K562 (cell line): ENCODE results near the gene LRRC25. TPM values are rescaled to one million over a fixed set of nuclear protein-coding genes. Genes with fewer than 3 reads are reported as not detected.
A peak's percentile ranks its signal among the peaks of the same experiment; 100 is the strongest.

ENCODE experiments used
- ATAC-seq: fragments of 200-7000 bp; cut with Tn5 transposase; 3 replicates; pipeline ENCODE4 v1.9.1; 2020; ENCODE audit warnings: moderate library complexity
- BruUV-seq: library from RNA; stranded (reverse); fragments of 400-500 nt; replicated peaks from 2 replicates; lab custom pipeline; 2021; lab: Mats Ljungman, UMichigan
- CTCF ChIA-PET: fragments of 300-600 bp; formaldehyde crosslinking; extraction: SDS; loops from one replicate; lab custom pipeline; 2021; ENCODE audit warnings: low intra/inter-chr PET ratio; lab: Yijun Ruan, JAX
- POLR2A ChIA-PET: fragments of 300-600, 350-650 bp; sonication (Branson Sonifier 250); formaldehyde crosslinking; extraction: SDS; loops from one replicate; lab custom pipeline; 2021; ENCODE audit warnings: antibody characterized with exemption, inconsistent platforms; lab: Yijun Ruan, JAX
- DNase-seq, 4 experiments: peaks; one replicate each; pipeline versions ENCODE4 v3.0.0 to v3.0.0-alpha.2; 2011 to 2018; ENCODE audit warnings: low spot score in 3 of 4, mixed read lengths in 3 of 4; ENCODE audit errors: extremely low read depth in 1 of 4
- FAIRE-seq: peaks from 2 replicates; lab custom pipeline; 2011; peaks lifted over from hg19 to GRCh38; lab: Jason Lieb, UNC
- H2AFZ ChIP-seq: 2 replicates; pipeline ENCODE4 v1.6.0; 2011; ENCODE audit warnings: low read depth, low read length, control low read depth, inconsistent platforms
- H3K27ac ChIP-seq: fragments of 200-600 bp; 3 replicates; pipeline ENCODE4 v1.8.0; 2011; ENCODE audit warnings: low read depth, mild to moderate bottlenecking, control low read depth, inconsistent platforms, low read length, moderate library complexity, mixed read lengths; ENCODE audit errors: extremely low read depth
- H3K27me3 ChIP-seq, 2 experiments: fragments of 300-600 bp in 1 of 2; 2 replicates in 1 of 2; 3 replicates in 1 of 2; pipeline versions ENCODE4 v1.6.0 to v1.8.0; 2011; ENCODE audit warnings: inconsistent platforms in 2 of 2, low read length in 2 of 2, mild to moderate bottlenecking in 1 of 2, mixed read lengths in 1 of 2, moderate library complexity in 1 of 2; ENCODE audit not compliant: control insufficient read depth in 2 of 2, insufficient read depth in 2 of 2
- H3K36me3 ChIP-seq: fragments of 300-600 bp; 3 replicates; pipeline ENCODE4 v1.8.0; 2011; ENCODE audit warnings: mild to moderate bottlenecking, low read length, inconsistent platforms; ENCODE audit not compliant: control insufficient read depth, insufficient read depth
- H3K4me1 ChIP-seq, 2 experiments: fragments of 200-600 bp in 1 of 2; replicated peaks in 1 of 2; 2 replicates in 1 of 2; 3 replicates in 1 of 2; pipeline versions ENCODE4 v1.5.1 to v1.8.0; 2011; ENCODE audit warnings: inconsistent platforms in 2 of 2, low read length in 2 of 2, mild to moderate bottlenecking in 1 of 2, mixed read lengths in 1 of 2, moderate library complexity in 1 of 2; ENCODE audit not compliant: control insufficient read depth in 2 of 2, insufficient read depth in 2 of 2
- H3K4me2 ChIP-seq: 2 replicates; pipeline ENCODE4 v1.6.1; 2011; ENCODE audit warnings: low read length, control low read depth, inconsistent platforms, mixed read lengths; ENCODE audit not compliant: insufficient read depth
- H3K4me3 ChIP-seq: fragments of 200-600 bp; sonication (generic), shearing (Covaris generic); 2 replicates; pipeline ENCODE4 v1.5.1; 2016; ENCODE audit warnings: control low read depth, inconsistent platforms
- H3K79me2 ChIP-seq: fragments of 200-600 bp; 3 replicates; pipeline ENCODE4 v1.8.0; 2011; ENCODE audit warnings: low read length, inconsistent platforms; ENCODE audit not compliant: control insufficient read depth, insufficient read depth
- H3K9ac ChIP-seq, 2 experiments: 2 replicates each; pipeline versions ENCODE4 v1.6.0 to v1.6.1; 2011; ENCODE audit warnings: low read depth in 2 of 2, low read length in 2 of 2, control low read depth in 1 of 2, inconsistent platforms in 1 of 2, mild to moderate bottlenecking in 1 of 2, mixed read lengths in 1 of 2; ENCODE audit not compliant: insufficient read depth in 1 of 2
- H3K9me1 ChIP-seq: one replicate; pipeline ENCODE4 v1.6.0; 2011; ENCODE audit warnings: inconsistent platforms, mild to moderate bottlenecking, low read length, moderate library complexity; ENCODE audit not compliant: control insufficient read depth, insufficient read depth
- H3K9me3 ChIP-seq: replicated peaks from 2 replicates; pipeline ENCODE4 v1.5.1; 2011; ENCODE audit warnings: low read depth, low read length, inconsistent platforms; ENCODE audit not compliant: control insufficient read depth, insufficient read depth
- H4K20me1 ChIP-seq: replicated peaks from 2 replicates; pipeline ENCODE4 v1.6.1; 2011; ENCODE audit warnings: low read length, inconsistent platforms, mixed read lengths; ENCODE audit not compliant: control insufficient read depth, insufficient read depth
- CBFA2T3 ChIP-seq: fragments of 450-650 bp; IDR thresholded peaks from 2 replicates; pipeline ENCODE4 v1.6.1; 2017
- CHD2 ChIP-seq: IDR thresholded peaks from 2 replicates; pipeline ENCODE4 v1.6.1; 2011; ENCODE audit warnings: low read depth, low read length
- CREB5 ChIP-seq: fragments of 250-450 bp; sonication (Bioruptor Pico); IDR thresholded peaks from 2 replicates; pipeline ENCODE4 v1.5.0; 2020; ENCODE audit warnings: mild to moderate bottlenecking
- DIDO1 ChIP-seq: fragments of 450-650 bp; IDR thresholded peaks from 2 replicates; pipeline ENCODE4 v1.6.1; 2016; ENCODE audit warnings: low read depth, missing biosample characterization, missing genetic modification characterization
- HES1 ChIP-seq: fragments of 450-650 bp; IDR thresholded peaks from 2 replicates; pipeline ENCODE4 v1.6.1; 2016; ENCODE audit warnings: low read depth, mild to moderate bottlenecking, moderate library complexity
- ILF3 ChIP-seq: fragments of 450-650 bp; IDR thresholded peaks from 2 replicates; pipeline ENCODE4 v1.6.1; 2018; ENCODE audit warnings: antibody characterized with exemption, mild to moderate bottlenecking, moderate library complexity, borderline replicate concordance
- MBD1 ChIP-seq: fragments of 250-450 bp; sonication (Bioruptor Pico); IDR thresholded peaks from 2 replicates; pipeline ENCODE4 v1.8.0; 2022; ENCODE audit warnings: inconsistent platforms
- NFIX ChIP-seq: fragments of 250-450 bp; sonication (Bioruptor Pico); IDR thresholded peaks from 2 replicates; pipeline ENCODE4 v1.4.0; 2020; ENCODE audit warnings: low read depth, mild to moderate bottlenecking, moderate library complexity
- OTX1 ChIP-seq: fragments of 450-650 bp; formaldehyde crosslinking; IDR thresholded peaks from 2 replicates; pipeline ENCODE4 v1.4.0; 2022; ENCODE audit warnings: mild to moderate bottlenecking
- SIRT6 ChIP-seq: IDR thresholded peaks from one replicate; pipeline ENCODE4 v1.6.1; 2012; ENCODE audit warnings: low read depth, mild to moderate bottlenecking, control low read depth, inconsistent platforms, low read length, moderate library complexity
- ZBTB7A ChIP-seq: IDR thresholded peaks from 2 replicates; pipeline ENCODE4 v1.6.1; 2011; ENCODE audit warnings: low read depth, mild to moderate bottlenecking, low read length, moderate library complexity, borderline replicate concordance; ENCODE audit not compliant: control insufficient read depth
- ZNF174 ChIP-seq: fragments of 250-450 bp; sonication (Bioruptor Pico); IDR thresholded peaks from 2 replicates; pipeline ENCODE4 v1.4.0; 2020; ENCODE audit warnings: mild to moderate bottlenecking
- ZNF224 ChIP-seq: sonication (generic); formaldehyde crosslinking; IDR thresholded peaks from 2 replicates; pipeline ENCODE4 v1.8.0; 2022; ENCODE audit warnings: mild to moderate bottlenecking, missing genetic modification reagents
- ZNF239 ChIP-seq: fragments of 250-450 bp; sonication (Bioruptor Pico); IDR thresholded peaks from 2 replicates; pipeline ENCODE4 v1.4.0; 2020; ENCODE audit warnings: mild to moderate bottlenecking
- ZNF511 ChIP-seq: sonication (generic); formaldehyde crosslinking; IDR thresholded peaks from 2 replicates; pipeline ENCODE4 v1.8.0; 2022; ENCODE audit warnings: mild to moderate bottlenecking, missing genetic modification reagents
- ZNF551 ChIP-seq: fragments of 250-450 bp; sonication (Bioruptor Pico); IDR thresholded peaks from 2 replicates; pipeline ENCODE4 v1.5.0; 2021; ENCODE audit warnings: mild to moderate bottlenecking, moderate library complexity
- ZNF655 ChIP-seq: fragments of 250-450 bp; sonication (Bioruptor Pico); IDR thresholded peaks from 2 replicates; pipeline ENCODE4 v1.5.0; 2021
- WGBS: fragments of 100-300 bp; shearing (Covaris generic); methylation state at CpG from one replicate; pipeline ENCODE4 v1.1.6; 2016; ENCODE audit warnings: low coverage, mixed read lengths; ENCODE audit not compliant: insufficient coverage; ENCODE audit errors: missing lambda C conversion rate; 5-methylcytosine and 5-hydroxymethylcytosine counted together
- in situ Hi-C: fragments of 300-500 bp; cut with MboI; formaldehyde crosslinking; loops from 4 replicates; pipeline ENCODE4 v1.15.0; 2018; ENCODE audit warnings: inconsistent platforms, mixed read lengths
- intact Hi-C: fragments of 100-400 bp; cut with micrococcal nuclease; formaldehyde crosslinking; loops from 2 replicates; pipeline ENCODE4 v1.14.2; 2022
- polyA plus RNA-seq, 8 experiments: library from polyadenylated mRNA; depleted of rRNA in 4 of 8; stranded (reverse) in 5 of 8; unstranded in 3 of 8; fragments of >200 nt; fragmentation: Nextera tagmentation in 2 of 8; fragmentation: Illumina TruSeq in 1 of 8; extraction: Ambion mirVana in 2 of 8; extraction: Trizol in 1 of 8; gene quantifications; 2 replicates each; pipeline versions ENCODE4 v1.2.1 to v1.2.3, GENCODE V29; 2011 to 2014; ENCODE audit warnings: inconsistent platforms in 1 of 8, missing spikeins in 1 of 8
- total RNA-seq, 7 experiments: library from RNA; depleted of rRNA in 6 of 7; stranded (reverse); fragments of >200 nt in 6 of 7; fragmentation: Illumina TruSeq in 2 of 7; extraction: Trizol in 2 of 7; gene quantifications; 2 replicates each; pipeline versions ENCODE4 v1.2.1 to v1.2.3, GENCODE V29; 2011 to 2021; ENCODE audit warnings: low replicate concordance in 1 of 7

The LRRC25 gene
- total and polyA plus RNA-seq, 9 of the 15 experiments (the other 6 are each of a cell fraction or from before 2014, with no cell fraction given): 0.07 to 0.36 (median 0.10) TPM; not detected in 3

- 50% methylated on average over 10 of the region's 13 CpGs for WGBS
- ChIA-PET CTCF (no interaction called here), POLR2A (interaction anchor here (0.8 to 1.5 kb wide), 4 partner anchors 8 to 43 kb away, joined by 3 to 6 read pairs (median 4); partner anchors contain the start of gene SSBP4)
- peak overlapping the region; percentile 62 to 92 for H3K9ac ChIP-seq
- H3K27me3 ChIP-seq: no peaks in the 10 kb centered on the region
- peaks cover 9% of the 10 kb centered on the region for H4K20me1 ChIP-seq
- H3K27ac ChIP-seq: peak overlapping the region; percentile 67
- DNase-seq (peak in 1 of 4 experiments; percentile 9), FAIRE-seq (peak; percentile 29), ATAC-seq (no peak)
- H3K4me1 ChIP-seq: peaks cover 37 to 97% of the 10 kb centered on the region in 2 experiments
- no peaks in the 10 kb centered on the region for H3K9me1 ChIP-seq
- peak overlapping the region; percentile 50; the same call in 1 of the 2 replicates for H3K4me3 ChIP-seq
- no TSS peak for BruUV-seq
- peaks cover 76% of the 10 kb centered on the region for H3K36me3 ChIP-seq
- in situ Hi-C loops: no loop called here
- H3K9me3 ChIP-seq: no peaks in the 10 kb centered on the region
- intact Hi-C loops: no loop called here
- peak overlapping the region; percentile 73 for H3K4me2 ChIP-seq
- peaks cover 62% of the 10 kb centered on the region for H3K79me2 ChIP-seq
- H2AFZ ChIP-seq: peak overlapping the region; percentile 62; the same call in 1 of the 2 replicates
- no peak for TF ChIP-seq ZNF239 (CRISPR knock-in tag)
- TF ChIP-seq ZNF511: 0 out of 2 replicates have a peak, but pooled peaks have one; percentile 14
- no peak for TF ChIP-seq MBD1
- no peak for TF ChIP-seq CHD2
- 0 out of 2 replicates have a peak, but pooled peaks have one; percentile 32 for TF ChIP-seq OTX1 (CRISPR knock-in tag)
- TF ChIP-seq ZNF551 (CRISPR knock-in tag): no peak
- TF ChIP-seq ZBTB7A: peak; percentile 43; the same call in 1 of the 2 replicates
- no peak for TF ChIP-seq DIDO1 (tag)
- TF ChIP-seq CBFA2T3: no peak
- TF ChIP-seq ZNF655: no peak
- no peak for TF ChIP-seq HES1
- TF ChIP-seq ZNF174 (CRISPR knock-in tag): no peak
- TF ChIP-seq ZNF224 (CRISPR knock-in tag): no peak
- peak; percentile 22; the same call in 1 of the 2 replicates for TF ChIP-seq CREB5 (CRISPR knock-in tag)
- peak; percentile 47 for TF ChIP-seq SIRT6
- TF ChIP-seq ILF3: no peak
- no peak for TF ChIP-seq NFIX (CRISPR knock-in tag)
Measured at GRCh38 chr19:18432275-18433014, 35.0 kb upstream of the LRRC25 start.
